GM23338 (cell line): ENCODE results near the gene PRTFDC1. TPM values are rescaled to one million over a fixed set of nuclear protein-coding genes. Genes with fewer than 3 reads are reported as not detected.

Experiments used
- ATAC-seq: fragments of 200-7000 bp; cut with Tn5 transposase; 3 replicates; pipeline ENCODE4 v1.9.1; 2020
- DNase-seq: peaks from one replicate; pipeline ENCODE4 v3.0.0-alpha.2; 2015; ENCODE audit warnings: low spot score
- H2AFZ ChIP-seq: fragments of 200-600 bp; sonication (generic); 2 replicates; pipeline ENCODE4 v1.8.0; 2016; ENCODE audit warnings: antibody characterized with exemption, mild to moderate bottlenecking, moderate library complexity
- H3F3A ChIP-seq: fragments of 200-600 bp; sonication (generic); replicated peaks from 2 replicates; pipeline ENCODE4 v1.8.0; 2017; ENCODE audit warnings: antibody characterized with exemption, mixed run types, low read depth
- H3K27ac ChIP-seq: fragments of 200-600 bp; sonication (generic); 2 replicates; pipeline ENCODE4 v1.6.1; 2016; ENCODE audit warnings: low read depth
- H3K27me3 ChIP-seq: fragments of 200-600 bp; sonication (generic); 2 replicates; pipeline ENCODE4 v1.8.0; 2016; ENCODE audit warnings: mild to moderate bottlenecking, mixed run types, moderate library complexity; ENCODE audit not compliant: insufficient read depth
- H3K36me3 ChIP-seq: fragments of 200-600 bp; sonication (generic); 2 replicates; pipeline ENCODE4 v1.8.0; 2016; ENCODE audit warnings: mild to moderate bottlenecking; ENCODE audit not compliant: insufficient read depth
- H3K4me1 ChIP-seq: fragments of 200-600 bp; sonication (generic); 2 replicates; pipeline ENCODE4 v1.8.0; 2016; ENCODE audit warnings: mild to moderate bottlenecking, moderate library complexity; ENCODE audit not compliant: insufficient read depth
- H3K4me2 ChIP-seq: fragments of 200-600 bp; sonication (generic); 2 replicates; pipeline ENCODE4 v1.7.1; 2017; ENCODE audit warnings: mixed run types
- H3K4me3 ChIP-seq: fragments of 200-600 bp; sonication (generic); 2 replicates; pipeline ENCODE4 v1.6.1; 2016; ENCODE audit warnings: mixed run types
- H3K79me2 ChIP-seq: fragments of 200-600 bp; sonication (generic); replicated peaks from 2 replicates; pipeline ENCODE4 v1.8.0; 2017; ENCODE audit warnings: mild to moderate bottlenecking; ENCODE audit not compliant: insufficient read depth
- H3K9me2 ChIP-seq: fragments of 200-600 bp; sonication (generic); 2 replicates; pipeline ENCODE4 v1.8.0; 2017; ENCODE audit not compliant: insufficient read depth
- H4K20me1 ChIP-seq: fragments of 200-600 bp; sonication (generic); replicated peaks from 2 replicates; pipeline ENCODE4 v1.8.0; 2017; ENCODE audit warnings: mild to moderate bottlenecking; ENCODE audit not compliant: insufficient read depth
- H3K27ac Mint-ChIP-seq: 2 replicates; pipeline ENCODE4 v1.8.0; 2020; ENCODE audit warnings: inconsistent platforms, mild to moderate bottlenecking, moderate library complexity, mixed read lengths
- H3K27me3 Mint-ChIP-seq: 3 replicates; pipeline ENCODE4 v1.8.0; 2022; ENCODE audit warnings: low read depth, mild to moderate bottlenecking, moderate library complexity, mixed read lengths, inconsistent platforms; ENCODE audit not compliant: insufficient read depth, poor library complexity
- H3K36me3 Mint-ChIP-seq: 3 replicates; pipeline ENCODE4 v1.8.0; 2021; ENCODE audit warnings: low read depth, mild to moderate bottlenecking, inconsistent platforms, moderate library complexity, mixed read lengths
- H3K4me1 Mint-ChIP-seq: 3 replicates; pipeline ENCODE4 v1.8.0; 2020; ENCODE audit warnings: mild to moderate bottlenecking, inconsistent platforms, mixed read lengths
- H3K4me3 Mint-ChIP-seq: 3 replicates; pipeline ENCODE4 v1.8.0; 2021; ENCODE audit warnings: moderate library complexity, mild to moderate bottlenecking, inconsistent platforms, mixed read lengths
- H3K9me3 Mint-ChIP-seq: 3 replicates; pipeline ENCODE4 v1.8.0; 2020; ENCODE audit warnings: moderate library complexity, mild to moderate bottlenecking, inconsistent platforms, mixed read lengths
- CREB1 ChIP-seq: fragments of 250-450 bp; sonication (Bioruptor Pico); IDR thresholded peaks from 2 replicates; pipeline ENCODE4 v1.5.0; 2020; ENCODE audit warnings: low read depth, mild to moderate bottlenecking, moderate library complexity
- CTCF ChIP-seq, 2 experiments: fragments of 200-600 bp in 1 of 2; sonication (generic) in 1 of 2; conservative IDR thresholded peaks; 2 replicates each; pipeline versions ENCODE4 v1.5.1 to v1.6.1; 2016 to 2017; ENCODE audit warnings: antibody characterized with exemption in 2 of 2, low read depth in 2 of 2, mild to moderate bottlenecking in 2 of 2, moderate library complexity in 1 of 2
- EZH2 ChIP-seq: fragments of 200-600 bp; sonication (generic); IDR thresholded peaks from one replicate; pipeline ENCODE4 v1.8.0; 2017; ENCODE audit warnings: antibody characterized with exemption, mild to moderate bottlenecking, low read depth; ENCODE audit not compliant: unreplicated experiment
- EZH2phosphoT487 ChIP-seq: fragments of 200-600 bp; sonication (generic); IDR thresholded peaks from one replicate; pipeline ENCODE4 v1.8.1; 2018; ENCODE audit warnings: antibody characterized with exemption; ENCODE audit not compliant: unreplicated experiment
- JUNB ChIP-seq: IDR thresholded peaks from one replicate; pipeline ENCODE4 v1.6.1; 2016; ENCODE audit warnings: antibody characterized with exemption; ENCODE audit not compliant: unreplicated experiment
- NANOG ChIP-seq: IDR thresholded peaks from 2 replicates; pipeline ENCODE4 v1.6.1; 2016; ENCODE audit warnings: antibody characterized with exemption, borderline replicate concordance
- POLR2AphosphoS5 ChIP-seq: IDR thresholded peaks from 2 replicates; pipeline ENCODE4 v1.6.1; 2016; ENCODE audit warnings: antibody characterized with exemption, low read depth
- STAT1 ChIP-seq: IDR thresholded peaks from one replicate; pipeline ENCODE4 v1.6.1; 2016; ENCODE audit warnings: antibody characterized with exemption; ENCODE audit not compliant: unreplicated experiment
- ZNF114 ChIP-seq: fragments of 250-450 bp; sonication (Bioruptor Pico); IDR thresholded peaks from 2 replicates; pipeline ENCODE4 v1.5.0; 2020; ENCODE audit warnings: mild to moderate bottlenecking, moderate library complexity
- ZNF331 ChIP-seq: fragments of 250-450 bp; sonication (Bioruptor Pico); IDR thresholded peaks from 2 replicates; pipeline ENCODE4 v1.5.0; 2020; ENCODE audit warnings: low read depth, mild to moderate bottlenecking, moderate library complexity
- ZNF462 ChIP-seq: fragments of 250-450 bp; sonication (Bioruptor Pico); IDR thresholded peaks from 2 replicates; pipeline ENCODE4 v1.5.0; 2020; ENCODE audit warnings: mild to moderate bottlenecking, moderate library complexity
- polyA plus RNA-seq: library from polyadenylated mRNA; unstranded; fragments of >200 nt; fragmentation: Nextera tagmentation; extraction: Ambion mirVana; gene quantifications from 2 replicates; pipeline ENCODE4 v1.2.1, GENCODE V29; 2016
- total RNA-seq: library from RNA; depleted of rRNA; stranded (reverse); fragments of >200 nt; shearing (Covaris generic); gene quantifications from 2 replicates; pipeline ENCODE4 v1.2.3, GENCODE V29; 2014
- TF ChIP-seq, protein P1 (sequence below): IDR thresholded peaks from one replicate; pipeline ENCODE4 v1.6.1; 2018; ENCODE audit warnings: antibody characterized with exemption; ENCODE audit not compliant: unreplicated experiment
- TF ChIP-seq, protein P2 (sequence below): IDR thresholded peaks from 2 replicates; pipeline ENCODE4 v1.6.1; 2016; ENCODE audit warnings: antibody characterized with exemption

Gene PRTFDC1
- total and polyA plus RNA-seq, 2 experiments from 2014 or later = 7.9 to 9.1 TPM

GRCh38 chr10:24992512-24993133 is 40.2 kb upstream of the PRTFDC1 start:
- Histone ChIP-seq H3K4me1 (no peaks in the 10 kb centered on the region), H3K36me3 (no peaks in the 10 kb centered on the region), H3K27ac (no peak overlapping the region), H3K79me2 (no peaks in the 10 kb centered on the region), H3K9me2 (no peaks in the 10 kb centered on the region), H3K4me3 (no peak overlapping the region), H3F3A (no peaks in the 10 kb centered on the region), H4K20me1 (no peaks in the 10 kb centered on the region), H3K27me3 (no peaks in the 10 kb centered on the region), H3K4me2 (no peak overlapping the region), H2AFZ (no peak overlapping the region)
- Mint-ChIP-seq H3K36me3 (no peaks in the 10 kb centered on the region), H3K27me3 (peaks cover 2% of the 10 kb centered on the region), H3K27ac (no peak overlapping the region), H3K4me3 (no peak overlapping the region), H3K4me1 (no peaks in the 10 kb centered on the region), H3K9me3 (no peaks in the 10 kb centered on the region)
- ATAC-seq (no peak), DNase-seq (no peak)
- no peak for TF ChIP-seq JUNB
- TF ChIP-seq STAT1 = no peak
- no peak for TF ChIP-seq EZH2phosphoT487
- no peak for TF ChIP-seq ZNF114 (CRISPR knock-in tag)
- TF ChIP-seq POLR2AphosphoS5 = no peak
- TF ChIP-seq, protein P1, sequence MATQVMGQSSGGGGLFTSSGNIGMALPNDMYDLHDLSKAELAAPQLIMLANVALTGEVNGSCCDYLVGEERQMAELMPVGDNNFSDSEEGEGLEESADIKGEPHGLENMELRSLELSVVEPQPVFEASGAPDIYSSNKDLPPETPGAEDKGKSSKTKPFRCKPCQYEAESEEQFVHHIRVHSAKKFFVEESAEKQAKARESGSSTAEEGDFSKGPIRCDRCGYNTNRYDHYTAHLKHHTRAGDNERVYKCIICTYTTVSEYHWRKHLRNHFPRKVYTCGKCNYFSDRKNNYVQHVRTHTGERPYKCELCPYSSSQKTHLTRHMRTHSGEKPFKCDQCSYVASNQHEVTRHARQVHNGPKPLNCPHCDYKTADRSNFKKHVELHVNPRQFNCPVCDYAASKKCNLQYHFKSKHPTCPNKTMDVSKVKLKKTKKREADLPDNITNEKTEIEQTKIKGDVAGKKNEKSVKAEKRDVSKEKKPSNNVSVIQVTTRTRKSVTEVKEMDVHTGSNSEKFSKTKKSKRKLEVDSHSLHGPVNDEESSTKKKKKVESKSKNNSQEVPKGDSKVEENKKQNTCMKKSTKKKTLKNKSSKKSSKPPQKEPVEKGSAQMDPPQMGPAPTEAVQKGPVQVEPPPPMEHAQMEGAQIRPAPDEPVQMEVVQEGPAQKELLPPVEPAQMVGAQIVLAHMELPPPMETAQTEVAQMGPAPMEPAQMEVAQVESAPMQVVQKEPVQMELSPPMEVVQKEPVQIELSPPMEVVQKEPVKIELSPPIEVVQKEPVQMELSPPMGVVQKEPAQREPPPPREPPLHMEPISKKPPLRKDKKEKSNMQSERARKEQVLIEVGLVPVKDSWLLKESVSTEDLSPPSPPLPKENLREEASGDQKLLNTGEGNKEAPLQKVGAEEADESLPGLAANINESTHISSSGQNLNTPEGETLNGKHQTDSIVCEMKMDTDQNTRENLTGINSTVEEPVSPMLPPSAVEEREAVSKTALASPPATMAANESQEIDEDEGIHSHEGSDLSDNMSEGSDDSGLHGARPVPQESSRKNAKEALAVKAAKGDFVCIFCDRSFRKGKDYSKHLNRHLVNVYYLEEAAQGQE = no peak
- TF ChIP-seq ZNF331 (CRISPR knock-in tag) = no peak
- TF ChIP-seq, protein P2, sequence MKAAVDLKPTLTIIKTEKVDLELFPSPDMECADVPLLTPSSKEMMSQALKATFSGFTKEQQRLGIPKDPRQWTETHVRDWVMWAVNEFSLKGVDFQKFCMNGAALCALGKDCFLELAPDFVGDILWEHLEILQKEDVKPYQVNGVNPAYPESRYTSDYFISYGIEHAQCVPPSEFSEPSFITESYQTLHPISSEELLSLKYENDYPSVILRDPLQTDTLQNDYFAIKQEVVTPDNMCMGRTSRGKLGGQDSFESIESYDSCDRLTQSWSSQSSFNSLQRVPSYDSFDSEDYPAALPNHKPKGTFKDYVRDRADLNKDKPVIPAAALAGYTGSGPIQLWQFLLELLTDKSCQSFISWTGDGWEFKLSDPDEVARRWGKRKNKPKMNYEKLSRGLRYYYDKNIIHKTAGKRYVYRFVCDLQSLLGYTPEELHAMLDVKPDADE = no peak
- TF ChIP-seq NANOG = no peak
- no peak for TF ChIP-seq ZNF462 (CRISPR knock-in tag)
- TF ChIP-seq CTCF (conservative IDR thresholded peaks at IDR 0.05; ENCODE audit: low read depth in 2 of 2) = no peak
- no peak for TF ChIP-seq CREB1
- TF ChIP-seq EZH2 = no peak
